ENCODE data around the gene CREG2. TPM values are rescaled to one million over a fixed set of nuclear protein-coding genes. Genes with fewer than 3 reads are reported as not detected.
"Not testable (repeated sequence)": the region's sequence is repeated elsewhere in the genome, so short reads cannot be mapped to it uniquely, and the experiment has no call there.

CREG2 gene
- total RNA-seq, 6 experiments from 2014 or later, result not detected

GRCh38 chr2:101355401-101356054 is 31.8 kb downstream of the CREG2 start:
- H3K36me3 Mint-ChIP-seq (ENCODE audit: low read depth), result no peaks in the 10 kb centered on the region
- H3K27ac Mint-ChIP-seq, result no peak overlapping the region
- no peak for DNase-seq
- H3K4me1 Mint-ChIP-seq (ENCODE audit: low read depth), result peaks cover 24% of the 10 kb centered on the region
- no peak overlapping the region for H3K4me3 Mint-ChIP-seq
- no peak for TF ChIP-seq CTCF (IDR thresholded peaks at IDR 0.05)
- H3K27me3 Mint-ChIP-seq (ENCODE audit: insufficient read depth), result peaks cover 2% of the 10 kb centered on the region; the same call in 1 of the 2 replicates
- H3K9me3 Mint-ChIP-seq, result no peaks in the 10 kb centered on the region

DNA sequence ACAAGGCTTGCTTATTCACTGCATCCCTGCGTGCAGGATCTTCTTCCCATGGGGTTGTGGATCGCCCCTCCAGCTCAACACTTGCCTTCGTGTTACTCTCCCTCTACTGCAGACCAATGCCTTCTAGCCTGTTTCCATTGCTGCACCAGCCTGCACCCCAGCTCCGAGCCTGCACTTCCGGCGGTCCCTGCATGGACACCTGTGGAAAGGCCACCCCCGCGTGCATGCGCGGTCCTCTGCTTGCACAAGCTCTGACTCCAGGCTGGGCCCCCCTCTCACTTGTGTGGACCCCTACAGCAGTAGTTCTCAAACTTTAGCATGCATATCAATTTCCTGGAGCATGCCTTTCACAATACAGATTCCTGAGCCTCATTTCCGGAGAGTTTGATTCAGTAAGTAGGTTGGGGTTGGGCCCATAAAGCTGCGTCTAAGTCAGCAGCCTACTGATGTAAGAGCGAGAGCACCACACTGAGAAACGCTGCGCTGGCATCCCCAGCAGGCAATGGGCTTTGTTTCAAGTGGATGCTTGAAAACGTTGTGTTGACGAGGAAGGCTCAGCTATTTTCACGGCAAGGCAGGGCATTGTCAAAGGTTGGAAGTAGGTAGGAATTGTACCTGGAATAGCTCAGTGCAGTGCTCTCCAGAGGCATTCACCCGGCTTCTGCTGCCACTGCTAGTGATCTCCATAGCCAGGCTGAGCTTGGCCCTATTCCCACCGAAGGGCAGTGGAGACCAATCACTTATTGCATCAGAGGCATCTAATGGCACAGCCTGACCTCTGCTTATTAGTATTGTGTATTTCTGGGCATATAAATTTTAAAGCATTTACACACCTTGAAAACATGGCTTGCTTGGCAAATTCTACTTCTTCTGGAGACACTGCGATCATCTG is 32.6 kb downstream of the CREG2 start:
- H3K27me3 Mint-ChIP-seq (ENCODE audit: insufficient read depth), result peaks cover 2% of the 10 kb centered on the region; the same call in 1 of the 2 replicates
- no peak overlapping the region for H3K27ac Mint-ChIP-seq
- no peak for DNase-seq
- TF ChIP-seq CTCF (IDR thresholded peaks at IDR 0.05), result no peak
- no peaks in the 10 kb centered on the region for H3K9me3 Mint-ChIP-seq
- H3K4me1 Mint-ChIP-seq (ENCODE audit: low read depth), result peaks cover 17% of the 10 kb centered on the region
- H3K36me3 Mint-ChIP-seq (ENCODE audit: low read depth), result no peaks in the 10 kb centered on the region
- H3K4me3 Mint-ChIP-seq, result no peak overlapping the region

- H3K27ac Mint-ChIP-seq; H3K9me3 Mint-ChIP-seq; H3K36me3 Mint-ChIP-seq (ENCODE audit: low read depth); H3K27me3 Mint-ChIP-seq (ENCODE audit: insufficient read depth); H3K4me3 Mint-ChIP-seq; DNase-seq: not testable (repeated sequence)
- peaks cover 17% of the 10 kb centered on the region for H3K4me1 Mint-ChIP-seq (ENCODE audit: low read depth)
Measured at GRCh38 chr2:101352631-101353030, 34.7 kb downstream of the CREG2 start.

GRCh38 chr2:101351207-101351606 is 36.1 kb downstream of the CREG2 start:
- H3K4me1 Mint-ChIP-seq (ENCODE audit: low read depth), result peaks cover 4% of the 10 kb centered on the region
- no peak overlapping the region for H3K27ac Mint-ChIP-seq
- TF ChIP-seq CTCF (IDR thresholded peaks at IDR 0.05), result no peak
- no peaks in the 10 kb centered on the region for H3K36me3 Mint-ChIP-seq (ENCODE audit: low read depth)
- H3K4me3 Mint-ChIP-seq, result no peak overlapping the region
- no peak for DNase-seq
- H3K9me3 Mint-ChIP-seq, result no peaks in the 10 kb centered on the region
- H3K27me3 Mint-ChIP-seq (ENCODE audit: insufficient read depth), result peaks cover 2% of the 10 kb centered on the region; the same call in 1 of the 2 replicates

- DNase-seq, result peak; percentile 21
- H3K27me3 Mint-ChIP-seq (ENCODE audit: insufficient read depth), result peaks cover 2% of the 10 kb centered on the region; the same call in 1 of the 2 replicates
- no peaks in the 10 kb centered on the region for H3K9me3 Mint-ChIP-seq
- no peaks in the 10 kb centered on the region for H3K36me3 Mint-ChIP-seq (ENCODE audit: low read depth)
- no peak overlapping the region for H3K27ac Mint-ChIP-seq
- H3K4me3 Mint-ChIP-seq, result no peak overlapping the region
- peak; percentile 70 for TF ChIP-seq CTCF (IDR thresholded peaks at IDR 0.05)
- no peaks in the 10 kb centered on the region for H3K4me1 Mint-ChIP-seq (ENCODE audit: low read depth)
Measured at GRCh38 chr2:101349893-101350662, 37.2 kb downstream of the CREG2 start.

All from HFFc6 (cell line).